K562 (cell line): ENCODE results near the gene FIBP. TPM values are rescaled to one million over a fixed set of nuclear protein-coding genes. Genes with fewer than 3 reads are reported as not detected.

Experiments used
- CREB5 ChIP-seq: fragments of 250-450 bp; sonication (Bioruptor Pico); IDR thresholded peaks from 2 replicates; pipeline ENCODE4 v1.5.0; 2020; ENCODE audit warnings: mild to moderate bottlenecking
- CREM ChIP-seq: IDR thresholded peaks from 2 replicates; pipeline ENCODE4 v1.6.1; 2014; ENCODE audit warnings: antibody characterized with exemption, low read depth
- CTBP1 ChIP-seq: fragments of 450-650 bp; IDR thresholded peaks from 2 replicates; pipeline ENCODE4 v1.6.1; 2016; ENCODE audit warnings: borderline replicate concordance
- EP300 ChIP-seq: IDR thresholded peaks from 2 replicates; pipeline ENCODE4 v1.6.1; 2012; ENCODE audit warnings: low read length, improper control_type of control experiment
- KLF1 ChIP-seq: fragments of 450-650 bp; IDR thresholded peaks from 2 replicates; pipeline ENCODE4 v1.6.1; 2016; ENCODE audit warnings: missing genetic modification characterization, missing compliant biosample characterization
- MED1 ChIP-seq: sonication (generic); formaldehyde crosslinking; IDR thresholded peaks from 2 replicates; pipeline ENCODE4 v1.8.1; 2023; ENCODE audit warnings: missing genetic modification reagents, borderline replicate concordance
- NCOA4 ChIP-seq: fragments of 450-650 bp; IDR thresholded peaks from 2 replicates; pipeline ENCODE4 v1.6.1; 2018; ENCODE audit warnings: mild to moderate bottlenecking; ENCODE audit not compliant: partially characterized antibody
- POLR2AphosphoS5 ChIP-seq: IDR thresholded peaks from 2 replicates; pipeline ENCODE4 v1.6.1; 2011; ENCODE audit warnings: mild to moderate bottlenecking, low read depth, low read length, moderate library complexity; ENCODE audit not compliant: control insufficient read depth, insufficient read depth
- PREB ChIP-seq: sonication (generic); formaldehyde crosslinking; IDR thresholded peaks from 2 replicates; pipeline ENCODE4 v1.8.1; 2023; ENCODE audit warnings: mild to moderate bottlenecking, missing genetic modification reagents
- RFX5 ChIP-seq: IDR thresholded peaks from 2 replicates; pipeline ENCODE4 v1.6.1; 2011; ENCODE audit warnings: low read depth, mild to moderate bottlenecking, improper control_type of control experiment, low read length
- SP2 ChIP-seq: IDR thresholded peaks from 2 replicates; pipeline ENCODE4 v1.6.1; 2011; ENCODE audit warnings: mild to moderate bottlenecking, low read depth, low read length, moderate library complexity; ENCODE audit not compliant: poor library complexity, severe bottlenecking; ENCODE audit errors: extremely low read depth
- TAF15 ChIP-seq: fragments of 200-400 bp; formaldehyde crosslinking; IDR thresholded peaks from 2 replicates; pipeline ENCODE4 v1.6.1; 2017; ENCODE audit warnings: mild to moderate bottlenecking, low read depth, low read length, moderate library complexity
- TAF7 ChIP-seq: fragments of 450-650 bp; IDR thresholded peaks from 2 replicates; pipeline ENCODE4 v1.6.1; 2016; ENCODE audit warnings: missing genetic modification characterization, missing compliant biosample characterization
- TBP ChIP-seq: optimal IDR thresholded peaks from 2 replicates; pipeline ENCODE3; 2011; ENCODE audit warnings: low read depth, low read length, improper control_type of control experiment
- TCF7L2 ChIP-seq: fragments of 150-350 bp; IDR thresholded peaks from 2 replicates; pipeline ENCODE4 v1.6.1; 2016; ENCODE audit warnings: low read depth, mild to moderate bottlenecking, low read length, moderate library complexity
- USF2 ChIP-seq: sonication (generic); formaldehyde crosslinking; IDR thresholded peaks from 2 replicates; pipeline ENCODE4 v1.5.0; 2020; ENCODE audit warnings: missing genetic modification reagents
- ZBTB17 ChIP-seq: fragments of 450-650 bp; formaldehyde crosslinking; IDR thresholded peaks from 2 replicates; pipeline ENCODE4 v1.4.0; 2020; ENCODE audit warnings: mild to moderate bottlenecking
- ZBTB8A ChIP-seq: fragments of 450-650 bp; IDR thresholded peaks from 2 replicates; pipeline ENCODE4 v1.6.1; 2018; ENCODE audit warnings: mild to moderate bottlenecking, moderate library complexity; ENCODE audit not compliant: partially characterized antibody
- ZC3H4 ChIP-seq: sonication (generic); formaldehyde crosslinking; IDR thresholded peaks from 2 replicates; pipeline ENCODE4 v1.9.0; 2021; ENCODE audit warnings: missing genetic modification reagents, borderline replicate concordance
- ZNF12 ChIP-seq: sonication (generic); formaldehyde crosslinking; IDR thresholded peaks from 2 replicates; pipeline ENCODE4 v1.4.0; 2020; ENCODE audit warnings: mild to moderate bottlenecking, missing genetic modification reagents
- ZNF347 ChIP-seq: fragments of 450-650 bp; formaldehyde crosslinking; IDR thresholded peaks from 2 replicates; pipeline ENCODE4 v1.4.0; 2020; ENCODE audit warnings: low read depth, mild to moderate bottlenecking, moderate library complexity
- ZNF507 ChIP-seq: conservative IDR thresholded peaks from 2 replicates; pipeline ENCODE4 v1.6.1; 2017; ENCODE audit warnings: missing genetic modification characterization, missing compliant biosample characterization
- ZNF551 ChIP-seq: fragments of 250-450 bp; sonication (Bioruptor Pico); IDR thresholded peaks from 2 replicates; pipeline ENCODE4 v1.5.0; 2021; ENCODE audit warnings: mild to moderate bottlenecking, moderate library complexity
- ZNF699 ChIP-seq: fragments of 250-450 bp; sonication (Bioruptor Pico); IDR thresholded peaks from 2 replicates; pipeline ENCODE4 v1.8.0; 2021; ENCODE audit warnings: mild to moderate bottlenecking, moderate library complexity; ENCODE audit not compliant: insufficient replicate concordance
- polyA plus RNA-seq, 8 experiments: library from polyadenylated mRNA; depleted of rRNA in 4 of 8; stranded (reverse) in 5 of 8; unstranded in 3 of 8; fragments of >200 nt; fragmentation: Nextera tagmentation in 2 of 8; fragmentation: Illumina TruSeq in 1 of 8; extraction: Ambion mirVana in 2 of 8; extraction: Trizol in 1 of 8; gene quantifications; 2 replicates each; pipeline versions ENCODE4 v1.2.1 to v1.2.3, GENCODE V29; 2011 to 2014; ENCODE audit warnings: inconsistent platforms in 1 of 8, missing spikeins in 1 of 8
- total RNA-seq, 7 experiments: library from RNA; depleted of rRNA in 6 of 7; stranded (reverse); fragments of >200 nt in 6 of 7; fragmentation: Illumina TruSeq in 2 of 7; extraction: Trizol in 2 of 7; gene quantifications; 2 replicates each; pipeline versions ENCODE4 v1.2.1 to v1.2.3, GENCODE V29; 2011 to 2021; ENCODE audit warnings: low replicate concordance in 1 of 7
- TF ChIP-seq, protein P1 (sequence below): fragments of 450-650 bp; IDR thresholded peaks from 2 replicates; pipeline ENCODE4 v1.6.1; 2017; ENCODE audit warnings: mild to moderate bottlenecking, moderate library complexity

Gene FIBP
- total and polyA plus RNA-seq, 9 of the 15 experiments (the other 6 are each of a cell fraction or from before 2014, with no cell fraction given) = 41.2 to 79.2 (median 48.6) TPM

DNA sequence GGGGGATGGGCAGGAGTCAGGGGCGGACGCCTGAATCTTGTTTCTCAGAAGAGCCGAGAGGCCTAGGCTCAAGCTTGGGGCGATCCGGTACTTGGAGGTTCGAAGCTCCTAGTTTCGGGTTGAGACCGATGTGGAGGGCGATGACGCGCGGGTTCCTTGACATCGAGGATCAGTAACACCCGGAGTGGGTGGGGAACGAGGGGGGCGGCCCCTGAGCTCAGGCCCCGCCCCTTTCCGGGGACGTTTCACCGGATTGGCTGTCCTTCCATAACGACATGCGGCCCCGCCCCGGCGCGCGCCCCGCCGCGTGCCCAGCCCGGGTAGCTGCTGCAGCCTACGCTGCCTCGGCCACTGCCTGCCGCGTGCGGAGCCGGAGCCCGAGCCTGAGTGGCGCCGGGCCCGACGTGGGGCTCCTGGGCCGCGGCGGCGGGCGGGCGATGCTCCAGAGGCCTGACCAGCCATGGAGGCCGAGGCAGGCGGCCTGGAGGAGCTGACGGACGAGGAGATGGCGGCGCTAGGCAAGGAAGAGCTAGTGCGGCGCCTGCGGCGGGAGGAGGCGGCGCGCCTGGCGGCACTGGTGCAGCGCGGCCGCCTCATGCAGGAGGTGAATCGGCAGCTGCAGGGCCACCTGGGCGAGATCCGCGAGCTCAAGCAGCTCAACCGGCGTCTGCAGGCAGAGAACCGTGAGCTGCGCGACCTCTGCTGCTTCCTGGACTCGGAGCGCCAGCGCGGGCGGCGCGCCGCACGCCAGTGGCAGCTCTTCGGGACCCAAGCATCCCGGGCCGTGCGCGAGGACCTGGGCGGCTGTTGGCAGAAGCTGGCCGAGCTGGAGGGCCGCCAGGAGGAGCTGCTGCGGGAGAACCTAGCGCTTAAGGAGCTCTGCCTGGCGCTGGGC is 2.3 kb upstream of the FIBP start, which contains the start of gene CCDC85B (continued):
- TF ChIP-seq SP2 = no peak
- TF ChIP-seq PREB = no peak
- no peak for TF ChIP-seq TCF7L2
- TF ChIP-seq CTBP1 = peak; percentile 92
- TF ChIP-seq KLF1 = peak; percentile 81; the same call in 1 of the 2 replicates
- TF ChIP-seq, protein P1, sequence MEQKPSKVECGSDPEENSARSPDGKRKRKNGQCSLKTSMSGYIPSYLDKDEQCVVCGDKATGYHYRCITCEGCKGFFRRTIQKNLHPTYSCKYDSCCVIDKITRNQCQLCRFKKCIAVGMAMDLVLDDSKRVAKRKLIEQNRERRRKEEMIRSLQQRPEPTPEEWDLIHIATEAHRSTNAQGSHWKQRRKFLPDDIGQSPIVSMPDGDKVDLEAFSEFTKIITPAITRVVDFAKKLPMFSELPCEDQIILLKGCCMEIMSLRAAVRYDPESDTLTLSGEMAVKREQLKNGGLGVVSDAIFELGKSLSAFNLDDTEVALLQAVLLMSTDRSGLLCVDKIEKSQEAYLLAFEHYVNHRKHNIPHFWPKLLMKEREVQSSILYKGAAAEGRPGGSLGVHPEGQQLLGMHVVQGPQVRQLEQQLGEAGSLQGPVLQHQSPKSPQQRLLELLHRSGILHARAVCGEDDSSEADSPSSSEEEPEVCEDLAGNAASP = no peak
- TF ChIP-seq MED1 (CRISPR knock-in tag) = no peak
- TF ChIP-seq TAF7 = no peak
- TF ChIP-seq ZBTB8A = no peak
- TF ChIP-seq ZC3H4 (CRISPR knock-in tag) = peak; percentile 85; the same call in 1 of the 2 replicates
- peak; percentile 86 for TF ChIP-seq ZBTB17
- TF ChIP-seq RFX5 = no peak
- TF ChIP-seq ZNF347 (CRISPR knock-in tag) = no peak
- TF ChIP-seq USF2 = no peak
- no peak for TF ChIP-seq NCOA4
- TF ChIP-seq ZNF551 = no peak
- peak; percentile 72 for TF ChIP-seq CREM
- TF ChIP-seq ZNF507 (tag) = no peak
- TF ChIP-seq ZNF699 (CRISPR knock-in tag) = no peak
- no peak for TF ChIP-seq EP300
- TF ChIP-seq CREB5 = no peak
- no peak for TF ChIP-seq TBP
- TF ChIP-seq TAF15 = no peak
- no peak; the same call in 1 of the 2 replicates for TF ChIP-seq ZNF12 (CRISPR knock-in tag)
- peak; percentile 79; the same call in 1 of the 2 replicates for TF ChIP-seq POLR2AphosphoS5
